Measurements from ENCODE around the gene PCLAF.
A peak's percentile ranks its signal among the peaks of the same experiment; 100 is the strongest.
"Not testable (repeated sequence)": the region's sequence is repeated elsewhere in the genome, so short reads cannot be mapped to it uniquely, and the experiment has no call there.

The PCLAF gene, protein sequence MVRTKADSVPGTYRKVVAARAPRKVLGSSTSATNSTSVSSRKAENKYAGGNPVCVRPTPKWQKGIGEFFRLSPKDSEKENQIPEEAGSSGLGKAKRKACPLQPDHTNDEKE

DNA sequence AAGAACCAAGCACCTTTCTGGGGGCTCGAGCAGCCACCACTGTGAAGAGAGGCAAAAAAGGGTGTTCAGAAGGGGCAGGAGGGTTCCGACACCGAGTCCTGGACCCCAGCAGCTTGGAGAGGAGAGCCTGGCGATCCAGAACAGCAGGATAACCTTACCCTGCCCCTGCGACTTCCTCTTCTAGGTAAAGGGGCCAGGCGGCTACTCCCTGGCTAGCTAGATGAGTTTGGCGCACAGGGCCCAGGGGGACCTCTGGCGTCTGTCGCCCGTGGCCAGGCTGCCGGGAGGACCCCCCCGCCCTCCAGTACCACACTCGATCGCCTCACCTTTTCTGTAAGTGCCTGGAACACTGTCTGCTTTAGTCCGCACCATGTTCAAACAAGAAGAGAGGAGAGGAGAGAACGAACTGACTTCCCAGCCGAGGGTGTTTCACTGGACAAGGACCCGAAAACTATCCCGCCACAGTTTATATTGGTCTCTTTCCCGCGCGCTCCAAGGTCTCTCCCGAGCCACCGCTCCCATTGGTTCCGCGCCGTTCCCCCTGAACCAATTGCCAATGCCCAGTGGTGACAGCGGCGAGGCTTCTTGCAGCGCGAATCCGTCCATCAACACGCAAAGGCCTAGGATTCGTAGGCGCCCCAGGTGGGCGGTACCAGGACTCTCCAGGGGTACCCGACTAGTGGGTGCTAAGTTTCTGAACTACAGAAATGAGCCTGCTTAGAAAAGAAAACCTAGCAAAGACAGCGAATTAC, at the start of gene PCLAF:
PCLAF (minus strand) TSS at position 442 of the 752 bp plus-strand sequence; CDS start at position 372, 70 bp downstream.
- peak; percentile 84 for DNase-seq (ENCODE audit: low read depth)

DNA sequence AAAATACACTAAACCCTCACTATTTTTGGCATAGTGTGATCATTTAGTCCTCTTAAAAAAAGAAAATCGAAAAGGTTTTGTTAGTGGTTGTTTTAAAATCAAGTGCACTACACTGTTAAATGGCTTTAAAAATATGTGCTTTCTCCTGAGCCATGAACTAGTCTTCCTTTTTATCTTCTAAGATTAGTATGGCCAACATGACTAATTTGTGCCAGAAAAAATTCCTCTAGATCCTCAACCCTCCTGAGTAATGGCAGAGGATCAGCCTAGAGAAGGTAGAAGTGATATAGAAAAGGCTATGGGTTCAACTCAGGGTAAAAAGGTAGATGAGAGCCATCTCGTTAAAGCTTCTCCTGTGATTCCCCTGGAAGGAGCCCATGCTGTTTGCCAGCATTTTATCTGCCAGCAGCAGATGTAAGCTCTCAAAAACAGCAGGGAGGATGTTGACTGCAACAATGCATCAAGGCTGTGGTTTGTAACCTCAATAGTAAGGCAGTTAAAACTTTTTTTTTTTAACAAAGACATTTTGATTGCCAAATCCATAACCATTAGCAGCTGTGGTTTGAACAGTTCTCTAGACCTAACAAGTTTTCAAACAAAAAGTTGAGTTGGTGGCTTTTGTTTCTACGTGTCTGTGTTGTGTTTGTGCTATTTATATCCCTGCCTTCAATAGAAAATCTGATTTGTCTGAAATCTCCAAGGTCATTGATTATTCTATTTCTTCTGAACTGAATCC, 48.9 kb upstream of the PCLAF start:
- peak; percentile 5 for DNase-seq (ENCODE audit: low read depth)

DNA sequence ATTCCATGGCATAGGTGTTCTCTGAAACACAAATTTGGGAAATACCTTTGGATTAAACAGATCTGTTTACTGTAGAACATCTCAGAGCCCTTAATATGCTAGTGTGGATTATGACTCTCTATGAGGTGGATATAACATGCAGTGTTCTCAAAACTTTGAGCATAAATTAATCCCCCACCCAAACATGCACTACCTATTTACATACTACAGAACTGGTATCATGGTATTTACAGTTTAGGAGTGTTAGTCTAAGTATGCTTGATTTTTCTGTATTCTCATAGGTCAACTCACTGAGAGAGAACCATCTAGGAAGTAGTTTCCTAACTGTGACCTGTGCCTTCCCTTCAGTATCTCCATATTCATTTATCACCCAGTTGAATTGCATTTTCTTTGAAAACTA, 48.2 kb upstream of the PCLAF start:
- no peak for DNase-seq (ENCODE audit: low read depth)

DNA sequence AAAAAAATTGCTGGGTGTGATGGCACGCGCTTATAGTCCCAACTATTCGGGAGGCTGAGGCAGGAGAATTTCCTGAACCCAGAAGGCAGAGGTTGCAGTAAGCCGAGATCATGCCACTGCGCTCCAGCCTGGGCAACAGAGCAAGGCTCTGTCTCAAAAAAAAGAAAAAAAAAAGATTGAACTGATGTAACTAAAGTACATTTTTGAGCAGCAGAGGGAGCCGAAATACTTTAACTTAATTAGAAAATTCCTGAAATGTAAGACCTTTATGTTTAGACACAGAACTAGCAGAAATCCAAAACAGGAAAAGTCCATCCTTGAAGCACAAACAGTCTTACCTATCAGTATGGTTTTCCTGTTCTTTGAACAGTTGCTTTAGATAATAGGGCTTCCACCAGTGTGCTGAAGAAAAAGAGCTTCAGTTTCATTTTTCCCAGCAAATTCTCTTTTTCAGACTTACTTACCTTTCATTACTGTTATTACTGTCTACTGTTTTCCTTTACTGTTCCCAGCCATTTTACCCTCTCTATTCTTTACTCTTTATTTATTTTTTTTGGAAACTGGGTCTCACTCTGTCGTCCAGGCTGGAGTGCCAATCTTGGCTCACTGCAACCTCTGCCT, 45.7 kb upstream of the PCLAF start:
- no peak for DNase-seq (ENCODE audit: low read depth)

DNA sequence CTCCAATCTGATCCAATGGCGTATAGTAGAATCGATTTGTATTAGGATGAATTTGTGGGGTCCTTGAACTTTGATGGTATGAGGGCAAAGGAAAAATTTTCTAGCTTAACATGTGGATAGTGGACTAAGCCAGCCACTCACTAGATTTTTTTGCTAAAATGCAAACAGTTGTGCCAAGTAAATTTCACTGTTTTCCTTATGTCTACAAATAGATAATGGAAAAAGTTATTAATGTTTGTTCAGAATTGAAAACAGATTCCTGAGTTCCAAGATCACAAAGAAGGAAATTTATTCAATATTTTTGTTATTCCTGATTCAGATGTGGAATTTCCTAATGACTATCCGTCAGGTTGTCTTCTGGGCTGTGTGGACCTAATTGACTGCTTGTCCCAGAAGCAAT, 44.0 kb upstream of the PCLAF start:
- DNase-seq (ENCODE audit: low read depth), result no peak

DNA sequence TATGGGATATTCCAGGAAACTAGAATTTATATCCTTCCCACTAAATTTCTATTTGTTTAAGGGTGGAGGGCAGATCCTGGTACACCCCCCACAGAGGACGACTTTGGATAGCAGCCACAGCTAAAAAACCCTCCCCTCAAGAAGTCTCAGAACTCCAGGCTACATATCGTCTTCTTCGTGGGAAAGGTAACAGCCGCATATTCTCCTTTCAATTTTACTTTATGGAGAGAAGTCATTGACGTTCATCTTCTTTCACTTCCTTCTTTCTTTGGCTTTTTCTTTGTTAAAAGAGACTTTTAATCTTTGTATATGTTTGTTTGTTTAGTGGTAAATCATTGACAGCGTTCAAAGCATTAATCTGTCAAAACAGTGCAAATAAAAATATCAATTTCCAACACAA, 42.7 kb upstream of the PCLAF start:
- DNase-seq (ENCODE audit: low read depth), result no peak

DNA sequence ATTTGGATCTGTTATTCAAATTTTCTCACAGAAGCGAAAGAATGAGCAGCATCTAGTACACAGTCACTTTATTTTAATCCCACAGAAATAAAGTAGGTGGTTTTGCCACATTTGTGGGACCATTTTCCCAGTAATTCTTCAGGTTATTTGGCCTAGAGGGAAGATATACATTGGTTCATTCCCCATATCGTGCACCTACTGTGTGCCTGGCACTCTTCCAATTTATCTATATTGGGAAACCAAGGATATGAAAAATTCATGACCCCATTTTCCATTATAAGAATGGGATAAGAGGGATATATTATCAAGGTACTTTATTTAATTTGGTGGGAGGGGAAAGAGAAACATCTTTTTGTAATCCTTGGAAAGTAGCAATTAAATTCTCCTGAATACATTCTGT, 41.5 kb upstream of the PCLAF start:
- no peak for DNase-seq (ENCODE audit: low read depth)

DNA sequence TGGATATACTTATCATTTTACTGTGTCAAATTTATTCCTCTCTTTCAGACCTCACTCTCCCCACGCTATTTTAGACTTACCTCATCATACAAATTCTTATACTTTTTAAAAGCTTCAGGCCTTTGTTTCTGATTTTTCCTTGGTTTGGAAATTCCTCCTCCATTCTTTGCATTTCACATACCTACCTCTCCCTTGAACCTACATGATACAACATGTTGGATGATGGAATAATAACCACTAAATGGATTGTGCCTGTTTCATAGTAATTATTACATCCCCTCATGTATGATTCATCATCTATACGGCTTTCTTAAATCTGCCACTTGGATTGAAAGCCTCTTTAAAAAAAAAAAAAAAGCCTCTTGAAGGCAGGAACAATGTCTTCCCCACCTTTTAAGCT, 31.0 kb upstream of the PCLAF start:
- DNase-seq (ENCODE audit: low read depth), result no peak

DNA sequence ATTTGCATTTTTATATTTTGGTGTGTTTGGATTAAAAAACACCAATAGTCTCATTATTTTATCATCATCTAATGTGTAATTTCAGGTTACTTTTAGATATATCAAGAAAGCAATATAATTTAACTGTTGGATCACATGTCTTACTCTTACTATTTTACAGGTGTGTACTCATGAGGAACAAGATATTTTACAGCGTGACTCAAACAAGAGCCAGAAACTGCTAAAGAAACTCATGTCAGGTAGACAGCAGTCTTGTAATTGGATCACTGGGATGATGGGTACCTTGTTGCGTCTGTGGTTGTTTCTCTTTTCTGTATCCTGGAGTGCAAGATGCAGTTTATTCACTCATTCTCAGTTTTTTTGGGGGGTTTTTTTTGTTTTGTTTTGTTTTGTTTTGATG, 19.3 kb upstream of the PCLAF start:
- DNase-seq (ENCODE audit: low read depth), result no peak

DNA sequence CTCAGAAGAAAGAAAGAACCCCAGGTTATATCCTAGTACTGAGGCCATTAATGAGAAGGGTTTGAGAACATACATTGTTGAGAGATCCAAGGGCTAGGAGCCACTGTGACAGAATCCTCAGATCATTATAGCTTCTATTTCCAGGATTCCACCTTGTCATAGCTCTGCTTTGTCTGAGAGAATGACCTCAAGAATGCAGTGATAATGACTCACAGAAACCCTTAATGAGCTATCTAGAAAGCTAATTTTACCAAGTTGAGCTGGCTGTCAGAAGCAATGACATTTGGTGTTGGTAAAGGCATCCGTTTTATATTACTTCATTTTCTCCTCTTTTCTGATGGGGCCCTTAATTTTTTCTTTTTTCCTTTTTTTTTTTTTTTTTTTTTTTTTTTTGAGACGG, 17.3 kb upstream of the PCLAF start:
- DNase-seq (ENCODE audit: low read depth), result no peak

DNA sequence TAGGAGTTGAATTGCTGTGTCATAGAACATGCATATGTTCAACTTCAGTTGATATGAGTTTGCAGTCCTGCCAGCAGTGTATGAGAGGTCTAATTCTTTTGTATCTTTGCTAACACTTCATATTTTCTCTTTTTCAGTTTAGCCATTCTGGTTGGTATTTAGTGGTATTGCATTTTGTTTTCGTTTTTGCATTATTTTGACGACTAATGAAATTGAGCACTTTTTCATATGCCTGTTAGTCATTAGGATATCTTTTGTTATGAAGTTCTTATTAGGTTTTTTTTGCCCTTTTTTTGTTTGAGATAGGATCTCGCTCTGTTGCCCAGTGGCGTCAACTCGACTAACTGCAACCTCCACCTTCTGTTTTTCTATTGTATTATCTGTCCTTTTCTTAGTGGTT, 15.5 kb upstream of the PCLAF start:
- no peak for DNase-seq (ENCODE audit: low read depth)

DNA sequence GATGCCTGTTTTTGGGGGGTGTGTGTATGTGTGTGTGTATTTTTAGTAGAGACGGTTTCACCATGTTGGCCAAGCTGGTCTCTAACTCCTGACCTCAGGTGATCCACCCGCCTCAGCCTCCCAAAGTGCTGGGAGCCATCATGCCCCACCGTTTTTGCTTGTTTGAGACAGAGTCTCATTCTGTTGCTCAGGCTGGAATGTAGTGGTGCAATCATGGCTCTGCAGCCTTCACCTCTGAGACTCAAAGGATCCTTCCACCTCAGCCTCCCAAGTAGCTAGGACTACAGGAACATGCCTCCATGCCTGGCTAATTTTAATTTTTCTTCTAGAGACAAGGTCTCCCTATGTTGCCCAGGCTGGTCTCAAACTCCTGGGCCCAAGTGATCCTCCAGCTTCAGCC, 11.2 kb upstream of the PCLAF start:
- not testable (repeated sequence) for DNase-seq (ENCODE audit: low read depth)

DNA sequence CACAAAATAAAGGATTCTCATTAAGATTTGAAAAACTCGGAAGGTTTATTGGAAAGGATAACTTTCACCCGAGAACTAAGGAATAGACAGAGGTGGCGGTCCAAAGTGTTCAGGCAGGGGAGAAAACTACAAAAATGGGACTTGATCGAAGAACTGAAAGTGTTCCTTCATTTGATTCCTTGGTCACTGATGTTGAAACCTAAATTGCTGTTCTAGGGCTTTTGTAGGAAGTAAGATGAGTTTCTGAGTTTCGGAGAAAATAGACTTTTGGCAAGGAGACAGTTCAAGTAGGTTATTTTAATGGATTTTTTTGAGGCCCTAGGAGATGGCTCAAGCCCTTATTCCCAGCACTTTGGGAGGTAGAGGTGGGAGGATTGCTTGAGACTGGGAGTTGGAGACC, 7.8 kb upstream of the PCLAF start:
- DNase-seq (ENCODE audit: low read depth), result no peak

DNA sequence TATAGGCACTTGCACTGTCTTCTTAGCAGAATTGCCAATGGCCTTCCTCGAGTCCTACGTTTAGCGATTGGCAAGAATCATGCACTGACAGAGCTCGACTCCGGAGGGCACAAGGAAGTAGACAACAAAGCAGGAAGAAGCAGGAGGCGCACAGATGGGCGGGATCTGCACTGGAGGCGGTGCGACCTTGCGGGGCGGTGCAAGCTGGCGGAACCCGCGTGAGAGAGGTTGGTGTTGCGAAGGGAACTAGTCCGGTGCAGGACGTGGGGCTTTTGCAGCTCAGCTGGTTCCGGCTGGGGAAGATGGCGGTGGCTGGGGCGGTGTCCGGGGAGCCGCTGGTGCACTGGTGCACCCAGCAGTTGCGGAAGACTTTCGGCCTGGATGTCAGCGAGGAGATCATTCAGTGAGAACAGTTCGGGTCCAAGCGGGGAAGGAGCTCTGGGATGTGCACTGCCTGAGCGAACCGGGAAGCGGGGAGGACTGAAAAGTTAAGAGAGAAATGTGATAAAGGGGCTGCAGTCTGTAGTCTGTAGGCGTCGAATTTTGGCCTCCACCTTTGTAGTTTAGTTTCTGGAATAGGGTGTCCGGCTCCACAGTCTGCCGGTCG, 6.4 kb upstream of the PCLAF start, which contains the start of gene TRIP4:
TRIP4 (plus strand) TSS at position 275 of the 607 bp plus-strand sequence; CDS start at position 303, 28 bp downstream.
- peak; percentile 90 for DNase-seq (ENCODE audit: low read depth)

DNA sequence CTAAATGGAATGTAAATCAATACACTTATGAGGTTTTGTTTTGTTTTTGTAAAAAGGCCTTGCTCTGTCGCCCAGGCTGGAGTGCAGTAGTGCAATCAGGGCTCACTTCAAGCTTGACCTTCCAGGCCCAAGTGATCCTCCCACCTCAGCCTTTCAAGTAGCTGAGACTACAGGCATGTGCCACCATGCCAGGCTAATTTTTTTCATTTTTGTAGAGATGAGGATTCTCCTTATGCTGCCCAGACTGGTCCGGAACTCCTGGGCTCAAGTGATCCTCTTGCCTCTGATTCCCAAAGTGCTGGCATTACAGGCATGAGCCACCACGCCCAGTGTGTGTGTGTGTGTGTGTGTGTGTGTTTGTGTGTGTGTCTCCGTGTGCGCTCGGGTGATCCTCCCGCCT, 5.0 kb upstream of the PCLAF start:
- DNase-seq (ENCODE audit: low read depth), result no peak

DNA sequence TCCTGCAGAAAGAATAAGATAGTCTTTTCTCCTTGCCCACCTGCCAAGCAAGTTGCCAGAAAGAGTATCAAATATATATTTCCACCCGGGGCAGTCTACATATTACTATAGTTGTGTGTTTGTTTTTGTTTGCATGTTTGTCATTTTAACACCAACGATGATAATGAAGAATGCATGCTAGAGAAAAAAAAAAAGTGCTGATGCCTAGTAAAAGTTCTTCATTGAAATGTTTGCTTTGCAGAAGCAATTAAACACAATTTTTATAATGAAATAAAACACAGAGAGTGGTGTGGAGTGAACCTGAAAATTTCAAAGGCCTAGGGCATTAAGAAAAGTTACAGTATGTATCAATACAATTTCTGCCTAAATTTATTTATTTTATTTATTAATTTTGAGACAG, 2.5 kb upstream of the PCLAF start:
- DNase-seq (ENCODE audit: low read depth), result no peak

DNA sequence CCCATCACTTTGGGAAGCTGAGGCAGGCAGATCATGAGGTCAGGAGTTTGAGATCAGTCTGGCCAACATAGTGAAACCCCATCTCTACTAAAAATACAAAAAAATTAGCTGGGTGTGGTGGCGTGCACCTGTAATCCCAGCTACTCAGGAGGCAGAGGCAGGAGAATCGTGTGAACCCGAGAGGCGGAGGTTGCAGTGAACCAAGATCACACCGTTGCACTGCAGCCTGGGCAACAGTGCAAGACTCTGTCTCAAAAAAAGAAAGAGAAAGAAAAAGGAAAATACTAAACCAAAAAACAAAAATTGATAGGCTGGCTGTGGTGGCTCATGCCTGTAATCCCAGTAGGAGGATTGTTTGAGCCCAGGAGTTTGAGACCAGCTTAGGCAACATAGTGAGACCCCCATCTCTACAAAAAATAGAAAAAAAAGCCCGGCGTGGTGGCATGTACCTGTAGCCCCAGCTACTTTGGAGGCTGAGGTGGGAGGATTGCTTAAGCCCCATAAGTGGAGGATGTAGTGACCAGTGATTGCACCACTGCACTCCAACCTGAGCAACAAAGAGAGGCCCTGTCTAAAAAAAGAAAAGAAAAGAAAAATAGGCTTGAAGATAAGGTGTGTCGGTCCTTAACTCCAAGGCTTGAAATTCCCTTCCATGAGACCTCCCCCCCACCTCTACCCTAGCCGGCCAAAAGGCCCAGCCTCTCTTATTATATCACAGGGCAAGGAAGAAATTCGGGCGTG, 941 bp downstream of the PCLAF start:
- not testable (repeated sequence) for DNase-seq (ENCODE audit: low read depth)

DNA sequence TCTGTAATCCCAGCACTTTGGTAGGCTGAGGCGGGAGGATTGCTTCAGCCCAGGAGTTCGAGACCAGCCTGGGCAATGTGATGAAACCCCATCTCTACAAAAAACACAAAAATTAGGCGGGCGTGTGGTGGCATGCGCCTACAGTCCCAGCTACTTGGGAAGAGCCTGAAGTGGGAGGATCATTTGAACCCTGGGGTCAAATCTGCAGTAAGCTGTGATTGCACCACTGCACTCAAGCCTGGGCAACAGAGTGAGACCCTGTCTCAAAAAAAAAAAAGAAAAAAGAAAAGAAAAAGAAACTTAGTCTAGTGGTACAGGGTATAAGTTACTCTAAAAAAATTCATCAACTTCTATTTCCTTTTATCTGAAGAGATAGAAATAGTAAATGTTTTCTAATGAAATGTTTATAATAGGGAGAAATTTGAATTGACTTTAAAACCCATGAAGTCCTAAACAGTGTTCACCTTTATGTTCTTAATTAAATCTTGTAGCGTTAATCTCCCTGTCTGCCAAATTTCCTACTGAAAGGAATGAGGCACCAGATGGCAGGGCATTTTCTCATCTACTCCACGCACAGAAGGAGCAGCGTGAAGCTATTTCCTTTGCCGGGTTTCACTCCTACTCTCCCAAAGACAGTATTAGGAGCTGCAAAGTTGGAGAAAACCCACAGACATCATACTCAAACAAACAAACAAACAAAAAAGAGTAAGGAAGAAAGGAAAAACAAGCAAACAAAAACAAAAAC, 1.9 kb downstream of the PCLAF start:
- DNase-seq (ENCODE audit: low read depth), result no peak

DNA sequence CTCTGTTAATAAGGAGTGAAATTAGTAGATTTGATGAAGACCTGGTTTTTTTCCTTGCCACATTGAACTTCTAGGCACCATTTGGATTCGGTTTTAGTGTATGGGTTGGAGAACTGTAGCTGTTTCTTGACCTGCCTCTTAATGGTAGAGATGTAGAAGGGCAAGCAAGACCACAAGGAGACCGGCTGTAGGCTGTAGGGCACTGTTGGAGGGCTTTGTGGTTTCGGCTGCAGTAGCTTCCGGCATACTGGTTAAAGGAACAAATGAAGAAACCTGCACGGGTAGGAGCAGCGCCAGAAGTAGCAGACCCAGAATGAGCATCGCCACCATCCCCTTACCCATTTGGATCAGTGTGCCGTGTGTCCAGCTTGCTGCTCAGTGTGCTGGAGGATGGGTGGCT, 7.9 kb downstream of the PCLAF start:
- DNase-seq (ENCODE audit: low read depth), result no peak

DNA sequence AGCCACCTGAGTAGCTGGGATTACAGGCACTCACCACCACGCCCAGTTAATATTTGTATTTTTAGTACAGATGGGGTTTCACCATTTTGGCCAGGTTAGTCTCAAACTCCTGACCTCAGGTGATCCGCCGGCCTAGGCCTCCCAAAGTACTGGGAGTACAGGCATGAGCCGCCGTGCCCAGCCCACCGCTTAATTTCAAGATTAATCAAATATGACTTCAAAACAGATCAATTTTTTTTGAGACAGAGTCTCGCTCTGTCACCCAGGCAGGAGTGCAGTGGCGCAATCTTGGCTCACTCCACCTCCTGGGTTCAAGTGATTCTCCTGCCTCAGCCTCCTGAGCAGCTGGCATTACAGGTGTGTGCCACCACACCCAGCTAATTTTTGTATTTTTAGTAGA, 9.9 kb downstream of the PCLAF start:
- not testable (repeated sequence) for DNase-seq (ENCODE audit: low read depth)

DNA sequence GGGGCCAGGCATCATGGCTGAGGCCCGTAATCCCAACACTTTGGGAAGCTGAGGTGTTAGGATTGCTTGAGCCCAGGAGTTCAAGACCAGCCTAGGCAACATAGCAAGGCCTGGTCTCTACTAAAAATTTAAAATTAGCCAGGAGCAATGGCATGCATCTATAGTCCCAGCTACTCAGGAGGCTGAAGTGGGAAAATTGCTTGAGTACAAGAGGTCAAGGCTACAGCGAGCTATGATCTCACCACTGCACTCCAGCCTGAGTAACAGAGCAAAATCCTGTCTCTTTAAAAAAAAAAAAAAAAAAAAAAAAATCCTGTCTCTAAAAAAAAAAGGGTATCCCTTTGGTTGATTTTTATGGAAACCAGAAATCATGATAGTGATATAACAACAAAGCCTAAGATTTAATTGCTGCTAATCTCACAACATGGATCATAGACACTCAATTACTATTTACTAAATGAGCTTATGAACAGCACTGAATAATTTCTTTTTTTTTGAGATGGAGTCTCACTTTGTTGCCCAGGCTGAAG, 12.1 kb downstream of the PCLAF start:
- DNase-seq (ENCODE audit: low read depth), result no peak

All from activated T-cell treated with anti-CD3 and anti-CD28 coated beads for 1 hour (primary cell).